A673 (cell line): ENCODE data around the gene GPBP1L1. TPM values are rescaled to one million over a fixed set of nuclear protein-coding genes. Genes with fewer than 3 reads are reported as not detected.
"Not testable (repeated sequence)": the region's sequence is repeated elsewhere in the genome, so short reads cannot be mapped to it uniquely, and the experiment has no call there.

Experiments
- BruUV-seq: library from RNA; stranded (reverse); fragments of 400-500 nt; replicated peaks from 2 replicates; lab custom pipeline; 2021; lab: Mats Ljungman, UMichigan
- CTCF ChIA-PET: fragments of 300-600 bp; sonication (Branson Sonifier 250); formaldehyde crosslinking; loops from one replicate; lab custom pipeline; 2022; ENCODE audit warnings: antibody characterized with exemption; lab: Charles Lee
- POLR2A ChIA-PET: fragments of 300-600 bp; sonication (Branson Sonifier 250); formaldehyde crosslinking; loops from one replicate; lab custom pipeline; 2022; ENCODE audit warnings: antibody characterized with exemption; ENCODE audit not compliant: low non-redundant PET; lab: Charles Lee
- DNase-seq: peaks from one replicate; pipeline ENCODE4 v3.0.0-alpha.2; 2015; ENCODE audit warnings: low spot score
- H3K27ac ChIP-seq: fragments of 200-600 bp; sonication (generic); 2 replicates; pipeline ENCODE4 v1.5.1; 2016; ENCODE audit warnings: mixed run types, low read depth, mild to moderate bottlenecking, mixed read lengths, antibody characterized with exemption, low read length; ENCODE audit not compliant: poor library complexity, severe bottlenecking
- H3K27me3 ChIP-seq: fragments of 200-600 bp; sonication (generic); replicated peaks from 2 replicates; pipeline ENCODE4 v1.6.1; 2017; ENCODE audit warnings: mixed run types, low read depth, mild to moderate bottlenecking, mixed read lengths, antibody characterized with exemption, low read length; ENCODE audit not compliant: insufficient read depth, poor library complexity
- H3K36me3 ChIP-seq: fragments of 200-600 bp; sonication (generic); 2 replicates; pipeline ENCODE4 v1.6.1; 2016; ENCODE audit warnings: mixed run types, mild to moderate bottlenecking, mixed read lengths, antibody characterized with exemption, low read length; ENCODE audit not compliant: insufficient read depth, poor library complexity, severe bottlenecking
- H3K4me1 ChIP-seq: fragments of 200-600 bp; sonication (generic); 2 replicates; pipeline ENCODE4 v1.6.1; 2017; ENCODE audit warnings: mixed run types, mild to moderate bottlenecking, mixed read lengths, antibody characterized with exemption, low read length; ENCODE audit not compliant: insufficient read depth, poor library complexity, severe bottlenecking
- H3K4me3 ChIP-seq: fragments of 200-600 bp; sonication (generic); 2 replicates; pipeline ENCODE4 v1.5.1; 2016; ENCODE audit warnings: low read depth, mixed run types, mild to moderate bottlenecking, mixed read lengths, low read length; ENCODE audit not compliant: poor library complexity, severe bottlenecking
- H3K9me3 ChIP-seq: fragments of 200-600 bp; sonication (generic); 2 replicates; pipeline ENCODE4 v1.6.1; 2016; ENCODE audit warnings: mixed run types, low read depth, mild to moderate bottlenecking, mixed read lengths, antibody characterized with exemption, low read length; ENCODE audit not compliant: poor library complexity, severe bottlenecking
- EZH2 ChIP-seq: fragments of 200-600 bp; sonication (generic); IDR thresholded peaks from 2 replicates; pipeline ENCODE4 v1.6.1; 2017; ENCODE audit warnings: borderline replicate concordance, low read depth, mild to moderate bottlenecking, mixed read lengths, antibody characterized with exemption, low read length; ENCODE audit not compliant: poor library complexity, severe bottlenecking
- intact Hi-C: fragments of 100-400 bp; cut with micrococcal nuclease; formaldehyde crosslinking; loops from one replicate; pipeline ENCODE4 v1.10.0; 2022; ENCODE audit not compliant: unreplicated experiment
- total RNA-seq: library from RNA; stranded (reverse); gene quantifications from 2 replicates; pipeline ENCODE4 v1.2.3, GENCODE V29; 2021
- TF ChIP-seq, protein P1 (sequence below): fragments of 300-800, 200-600 bp; sonication (generic); conservative IDR thresholded peaks from 2 replicates; pipeline ENCODE4 v1.5.1; 2017; ENCODE audit warnings: low read depth, mild to moderate bottlenecking, antibody characterized with exemption, low read length, moderate library complexity, mixed read lengths

Gene GPBP1L1
- total RNA-seq, 1 experiment from 2014 or later: 99.0 TPM

DNA sequence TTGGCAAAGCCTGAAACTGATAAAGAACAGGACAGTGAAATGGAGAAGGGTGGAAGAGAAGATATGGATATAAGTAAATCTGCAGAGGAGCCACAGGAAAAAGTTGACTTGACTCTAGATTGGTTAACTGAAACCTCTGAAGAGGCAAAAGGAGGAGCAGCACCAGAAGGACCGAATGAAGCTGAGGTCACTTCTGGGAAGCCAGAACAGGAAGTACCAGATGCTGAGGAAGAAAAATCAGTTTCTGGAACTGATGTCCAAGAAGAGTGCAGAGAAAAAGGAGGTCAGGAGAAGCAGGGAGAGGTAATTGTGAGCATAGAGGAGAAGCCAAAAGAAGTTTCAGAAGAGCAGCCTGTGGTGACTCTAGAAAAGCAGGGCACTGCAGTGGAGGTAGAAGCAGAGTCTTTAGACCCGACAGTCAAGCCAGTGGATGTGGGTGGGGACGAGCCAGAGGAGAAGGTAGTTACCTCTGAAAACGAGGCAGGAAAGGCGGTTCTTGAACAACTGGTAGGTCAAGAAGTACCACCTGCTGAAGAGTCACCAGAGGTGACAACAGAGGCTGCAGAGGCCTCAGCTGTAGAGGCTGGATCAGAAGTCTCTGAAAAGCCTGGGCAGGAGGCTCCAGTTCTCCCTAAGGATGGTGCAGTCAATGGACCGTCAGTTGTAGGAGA, 78.8 kb downstream of the GPBP1L1 start:
- ChIA-PET CTCF (no interaction called here), POLR2A (no interaction called here)
- TSS peak; percentile 84 for BruUV-seq

DNA sequence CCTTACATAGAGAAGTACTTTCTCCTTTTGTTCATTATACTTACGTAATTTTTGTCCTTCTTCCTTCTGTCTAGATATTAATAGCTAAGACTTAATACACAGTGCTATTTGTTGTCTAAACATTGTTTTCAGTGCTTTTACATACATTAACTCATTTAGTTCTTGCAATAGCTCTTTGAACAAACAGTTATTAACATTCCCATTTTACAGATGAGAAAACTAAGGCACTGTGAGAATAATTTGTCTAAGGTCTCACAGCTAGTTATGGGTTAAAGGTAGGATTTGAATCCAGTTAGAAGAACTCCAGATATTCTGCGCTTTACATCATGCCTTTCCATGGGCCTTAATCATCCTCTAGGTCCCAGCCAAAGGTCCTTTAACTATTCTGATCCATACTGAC, 82.1 kb downstream of the GPBP1L1 start:
- H3K36me3 ChIP-seq: peaks cover 66% of the 10 kb centered on the region
- no peak overlapping the region for H3K4me3 ChIP-seq
- intact Hi-C loops: no loop called here
- ChIA-PET POLR2A (no interaction called here), CTCF (no interaction called here)
- no peak overlapping the region for H3K27ac ChIP-seq
- no peaks in the 10 kb centered on the region for H3K4me1 ChIP-seq
- no peaks in the 10 kb centered on the region for H3K9me3 ChIP-seq
- TF ChIP-seq, protein P1, sequence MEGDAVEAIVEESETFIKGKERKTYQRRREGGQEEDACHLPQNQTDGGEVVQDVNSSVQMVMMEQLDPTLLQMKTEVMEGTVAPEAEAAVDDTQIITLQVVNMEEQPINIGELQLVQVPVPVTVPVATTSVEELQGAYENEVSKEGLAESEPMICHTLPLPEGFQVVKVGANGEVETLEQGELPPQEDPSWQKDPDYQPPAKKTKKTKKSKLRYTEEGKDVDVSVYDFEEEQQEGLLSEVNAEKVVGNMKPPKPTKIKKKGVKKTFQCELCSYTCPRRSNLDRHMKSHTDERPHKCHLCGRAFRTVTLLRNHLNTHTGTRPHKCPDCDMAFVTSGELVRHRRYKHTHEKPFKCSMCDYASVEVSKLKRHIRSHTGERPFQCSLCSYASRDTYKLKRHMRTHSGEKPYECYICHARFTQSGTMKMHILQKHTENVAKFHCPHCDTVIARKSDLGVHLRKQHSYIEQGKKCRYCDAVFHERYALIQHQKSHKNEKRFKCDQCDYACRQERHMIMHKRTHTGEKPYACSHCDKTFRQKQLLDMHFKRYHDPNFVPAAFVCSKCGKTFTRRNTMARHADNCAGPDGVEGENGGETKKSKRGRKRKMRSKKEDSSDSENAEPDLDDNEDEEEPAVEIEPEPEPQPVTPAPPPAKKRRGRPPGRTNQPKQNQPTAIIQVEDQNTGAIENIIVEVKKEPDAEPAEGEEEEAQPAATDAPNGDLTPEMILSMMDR: no peak
- TF ChIP-seq EZH2: no peak
- H3K27me3 ChIP-seq: no peaks in the 10 kb centered on the region
- DNase-seq: no peak
- BruUV-seq: no TSS peak

More for the DNA sequence above, 78.8 kb downstream of the GPBP1L1 start:
- H3K9me3 ChIP-seq: no peaks in the 10 kb centered on the region
- peaks cover 88% of the 10 kb centered on the region for H3K36me3 ChIP-seq
- TF ChIP-seq EZH2: no peak
- TF ChIP-seq, protein P1: no peak
- DNase-seq: no peak
- H3K27ac ChIP-seq: no peak overlapping the region
- no peaks in the 10 kb centered on the region for H3K27me3 ChIP-seq
- intact Hi-C loops: no loop called here
- no peaks in the 10 kb centered on the region for H3K4me1 ChIP-seq
- no peak overlapping the region for H3K4me3 ChIP-seq

DNA sequence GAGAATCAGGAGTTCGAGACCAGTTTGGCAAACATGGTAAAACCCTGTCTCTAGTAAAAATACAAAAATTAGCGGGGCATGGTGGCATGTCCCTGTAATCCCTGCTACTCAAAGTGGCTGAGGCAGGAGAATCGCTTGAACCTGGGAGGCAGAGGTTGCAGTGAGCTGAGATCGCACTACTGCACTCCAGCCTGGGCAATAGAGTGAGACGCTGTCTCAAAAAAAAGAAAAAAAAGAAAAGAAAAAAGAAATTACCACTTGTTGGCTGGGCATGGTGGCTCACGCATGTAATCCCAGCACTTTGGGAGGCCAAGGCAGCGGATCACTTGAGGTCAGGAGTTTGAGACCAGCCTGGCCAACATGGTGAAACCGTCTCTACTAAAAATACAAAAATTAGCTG, 89.6 kb downstream of the GPBP1L1 start:
- POLR2A ChIA-PET, H3K27me3 ChIP-seq, BruUV-seq, H3K4me3 ChIP-seq, H3K9me3 ChIP-seq, CTCF ChIA-PET, H3K4me1 ChIP-seq, intact Hi-C loops, H3K27ac ChIP-seq, DNase-seq: not testable (repeated sequence)
- peaks cover 53% of the 10 kb centered on the region for H3K36me3 ChIP-seq

DNA sequence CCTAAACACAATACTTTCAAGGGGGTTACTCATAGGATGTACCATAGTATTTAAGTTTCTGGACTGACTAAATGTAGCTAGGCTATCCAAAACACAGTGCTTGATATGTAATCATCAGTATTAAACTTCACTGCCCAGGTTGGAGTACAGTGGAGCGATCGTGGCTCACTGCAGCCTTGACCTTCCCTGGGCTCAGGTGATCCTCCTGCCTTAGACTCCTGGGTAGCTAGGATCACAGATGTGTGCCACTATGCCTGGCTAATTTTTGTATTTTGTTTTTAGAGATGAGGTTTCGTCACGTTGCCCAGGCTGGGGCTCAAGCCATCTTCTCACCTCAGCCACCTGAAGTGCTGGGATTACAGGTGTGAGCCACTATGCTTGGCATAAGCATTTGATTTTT, 91.9 kb downstream of the GPBP1L1 start:
- Histone ChIP-seq H3K27me3 (no peaks in the 10 kb centered on the region), H3K27ac (no peak overlapping the region), H3K4me3 (no peak overlapping the region), H3K9me3 (no peaks in the 10 kb centered on the region), H3K4me1 (peaks cover 9% of the 10 kb centered on the region), H3K36me3 (peaks cover 67% of the 10 kb centered on the region)
- POLR2A ChIA-PET: no interaction called here
- BruUV-seq: no TSS peak
- DNase-seq: no peak
- CTCF ChIA-PET: no interaction called here
- intact Hi-C loops: no loop called here
- TF ChIP-seq, protein P1: no peak
- TF ChIP-seq EZH2: no peak
